Heart left ventricle (tissue), 16 donors: ENCODE results near the gene COL27A1. TPM values are rescaled to one million over a fixed set of nuclear protein-coding genes. Genes with fewer than 3 reads are reported as not detected.

Experiments used
- ATAC-seq, 4 donors: fragments of 200-7000 bp; cut with Tn5 transposase; one replicate each; pipeline ENCODE4 v1.9.1; 2020 to 2022; ENCODE audit warnings: moderate library complexity in 4 of 4, mild to moderate bottlenecking in 3 of 4, moderate number of reproducible peaks in 1 of 4
- DNase-seq, 5 donors: peaks; one replicate each; pipeline ENCODE4 v3.0.0-alpha.2; 2020
- H3K27ac ChIP-seq, 12 donors: fragments of 200-600 bp; sonication (generic) in 4 of 12; one replicate each; pipeline versions ENCODE4 v1.5.0 to v1.8.0; 2016 to 2022; ENCODE audit warnings: mild to moderate bottlenecking in 2 of 12
- H3K27me3 ChIP-seq, 9 donors: fragments of 200-600 bp; sonication (generic) in 2 of 9; one replicate each; pipeline versions ENCODE4 v1.5.1 to v1.8.0; 2016 to 2022; ENCODE audit warnings: mild to moderate bottlenecking in 3 of 9
- H3K36me3 ChIP-seq, 9 donors: fragments of 200-600 bp; sonication (generic) in 2 of 9; one replicate each; pipeline versions ENCODE4 v1.5.0 to v1.8.0; 2018 to 2022; ENCODE audit warnings: mild to moderate bottlenecking in 2 of 9
- H3K4me1 ChIP-seq, 12 donors: fragments of 200-600 bp; sonication (generic) in 4 of 12; one replicate each; pipeline versions ENCODE4 v1.5.0 to v1.8.0; 2016 to 2022; ENCODE audit warnings: mild to moderate bottlenecking in 3 of 12
- H3K4me3 ChIP-seq, 12 donors: fragments of 200-600 bp; sonication (generic) in 4 of 12; one replicate each; pipeline versions ENCODE4 v1.5.0 to v1.8.0; 2017 to 2022; ENCODE audit warnings: mild to moderate bottlenecking in 9 of 12, moderate library complexity in 4 of 12
- H3K9me3 ChIP-seq, 12 donors: fragments of 200-600 bp; sonication (generic) in 4 of 12; one replicate each; pipeline versions ENCODE4 v1.5.0 to v1.8.0; 2016 to 2022; ENCODE audit warnings: mild to moderate bottlenecking in 1 of 12
- CTCF ChIP-seq, 12 donors: fragments of 200-600 bp; sonication (generic) in 4 of 12; IDR thresholded peaks; one replicate each; pipeline versions ENCODE4 v1.5.0 to v1.8.0; 2018 to 2022; ENCODE audit warnings: antibody characterized with exemption in 12 of 12, mild to moderate bottlenecking in 5 of 12
- POLR2A ChIP-seq, 2 donors: fragments of 450-650 bp; IDR thresholded peaks; one replicate each; pipeline ENCODE4 v1.6.1; 2017; ENCODE audit warnings: antibody characterized with exemption in 2 of 2, mild to moderate bottlenecking in 2 of 2, moderate library complexity in 2 of 2
- WGBS, 4 donors: extraction: QIAGEN DNeasy Blood & Tissue Kit in 2 of 4; methylation state at CpG; one replicate each; pipeline versions ENCODE4 v1.1.5 to v1.1.7; 2013 to 2018; 5-methylcytosine and 5-hydroxymethylcytosine counted together
- intact Hi-C, 10 donors: fragments of 100-400 bp; cut with DNase I; formaldehyde crosslinking; loops; one replicate each; pipeline versions ENCODE4 v1.11.1 to v1.14.2; 2022
- polyA plus RNA-seq, 2 donors: library from polyadenylated mRNA; stranded (reverse); fragments of 200-250 nt; gene quantifications; one replicate each; pipeline ENCODE4 v1.2.3, GENCODE V29; 2013
- total RNA-seq, 9 donors: library from RNA; depleted of rRNA in 2 of 9; stranded (reverse); fragments of >200 nt in 2 of 9; fragmentation: NEBNext Ultra II Directional in 3 of 9; extraction: Animal tissue kit (Norgen Biotek cat#: 25700) in 3 of 9; gene quantifications; one replicate each; pipeline versions ENCODE4 v1.1.0 to v1.2.4, GENCODE V29; 2016 to 2023
- donor health status: ischemic (EF 13 %, LVEDD 7.1; RV severe dilation, severe dysfunction).
- donor health status: healthy with polysubstance abuse.
- donor health status: DM: no; HTN: yes; CAD: no.
- donor health status: DM: no; HTN: no; CAD: no.
- donor health status: ischemic (EF 25% LVEDD 6.9; RV normal size, moderate dysfunction).
- donor health status: ischemic (EF 25% LVEDD 5.7; RV mildly dilated, moderate dysfunction).
- donor health status: healthy.
- donor health status: DM: yes; HTN: yes; CAD: no.
- donor health status: ischemic (EF 35%, LVEDD 5.7; RV mildly dilated, moderate dysfunction).
- donor health status: nonischemic (EF 11% LVEDD 7.7; RV severe dilation, severe dysfunction).
- donor health status: DM: yes; HTN: yes; CAD: no.
- donor health status: PGD.
- donor health status: ischemic (EF 29% LVEDD 5.4; RV normal size, mild dysfunction).
- donor health status: nonischemic (EF 23%, LVEDD 6.1; RV moderate dilation, normal function).

Gene COL27A1
- total and polyA plus RNA-seq, 11 donors, result 2.3 to 14.2 (median 5.2) TPM

GRCh38 chr9:114338187-114338586, 182.8 kb downstream of the COL27A1 start:
- no peak for TF ChIP-seq POLR2A (IDR thresholded peaks at IDR 0.05)
- TF ChIP-seq CTCF (IDR thresholded peaks at IDR 0.05), result no peak
- H3K4me1 ChIP-seq, result peaks cover 0 to 8% (median 0%) of the 10 kb centered on the region in 12 donors
- no peak overlapping the region for H3K27ac ChIP-seq
- H3K27me3 ChIP-seq, result no peaks in the 10 kb centered on the region
- H3K9me3 ChIP-seq, result no peaks in the 10 kb centered on the region
- intact Hi-C loops, result no loop called here
- 89 to 94% (median 92%) methylated on average over 2 of the region's 2 CpGs for WGBS, 4 donors
- no peak overlapping the region for H3K4me3 ChIP-seq
- DNase-seq, result no peak
- peaks cover 0 to 79% (median 62%) of the 10 kb centered on the region in 9 donors for H3K36me3 ChIP-seq
- ATAC-seq, result no peak

GRCh38 chr9:114339130-114339908, 184.0 kb downstream of the COL27A1 start:
- WGBS, 4 donors, result 83 to 86% (median 85%) methylated on average over 15 to 16 of the region's 16 CpGs
- H3K9me3 ChIP-seq, result no peaks in the 10 kb centered on the region
- intact Hi-C loops, result no loop called here
- ATAC-seq, result peak in 3 of 4 donors; percentile 54 to 59 (median 58)
- no peak overlapping the region for H3K4me3 ChIP-seq
- H3K36me3 ChIP-seq, result peaks cover 0 to 90% (median 73%) of the 10 kb centered on the region in 9 donors
- DNase-seq, result peak in 3 of 5 donors; percentile 29 to 72 (median 55)
- peak; percentile 53 to 75 (median 66) for TF ChIP-seq CTCF (IDR thresholded peaks at IDR 0.05)
- no peak for TF ChIP-seq POLR2A (IDR thresholded peaks at IDR 0.05)
- no peaks in the 10 kb centered on the region for H3K27me3 ChIP-seq
- H3K4me1 ChIP-seq, result peaks cover 0 to 8% (median 0%) of the 10 kb centered on the region in 12 donors
- H3K27ac ChIP-seq, result no peak overlapping the region

GRCh38 chr9:114341152-114341830, 186.0 kb downstream of the COL27A1 start:
- intact Hi-C loops, result no loop called here
- WGBS, 4 donors, result 89 to 91% (median 89%) methylated on average over 12 of the region's 12 CpGs
- peak overlapping the region in 1 of 12 donors; percentile 61 for H3K27ac ChIP-seq
- H3K36me3 ChIP-seq, result peaks cover 0 to 100% (median 93%) of the 10 kb centered on the region in 9 donors
- peaks cover 0 to 8% (median 0%) of the 10 kb centered on the region in 12 donors for H3K4me1 ChIP-seq
- DNase-seq (peak in 1 of 5 donors; percentile 52), ATAC-seq (no peak)
- no peak for TF ChIP-seq POLR2A (IDR thresholded peaks at IDR 0.05)
- TF ChIP-seq CTCF (IDR thresholded peaks at IDR 0.05), result no peak
- no peaks in the 10 kb centered on the region for H3K9me3 ChIP-seq
- no peaks in the 10 kb centered on the region for H3K27me3 ChIP-seq
- no peak overlapping the region for H3K4me3 ChIP-seq

GRCh38 chr9:114341991-114342390, 186.7 kb downstream of the COL27A1 start:
- H3K36me3 ChIP-seq, result peaks cover 0 to 100% (median 95%) of the 10 kb centered on the region in 9 donors
- intact Hi-C loops, result no loop called here
- TF ChIP-seq POLR2A (IDR thresholded peaks at IDR 0.05) (no peak), CTCF (IDR thresholded peaks at IDR 0.05) (no peak)
- no peaks in the 10 kb centered on the region for H3K27me3 ChIP-seq
- H3K4me1 ChIP-seq, result peaks cover 0 to 8% (median 0%) of the 10 kb centered on the region in 12 donors
- H3K27ac ChIP-seq, result no peak overlapping the region
- ATAC-seq (no peak), DNase-seq (peak in 1 of 5 donors; percentile 43)
- no peaks in the 10 kb centered on the region for H3K9me3 ChIP-seq
- 86 to 92% (median 88%) methylated on average over 4 of the region's 4 CpGs for WGBS, 4 donors
- no peak overlapping the region for H3K4me3 ChIP-seq
